IgD-negative memory B cell (primary cell): ENCODE results near the gene LZTS3. TPM values are rescaled to one million over a fixed set of nuclear protein-coding genes. Genes with fewer than 3 reads are reported as not detected.
"Not testable (repeated sequence)": the region's sequence is repeated elsewhere in the genome, so short reads cannot be mapped to it uniquely, and the experiment has no call there.

ENCODE experiments used
- H3K27ac Mint-ChIP-seq, 3 donors: one replicate each; pipeline ENCODE4 v1.8.0; 2020 to 2022; ENCODE audit warnings: mild to moderate bottlenecking in 3 of 3, mixed read lengths in 3 of 3, moderate library complexity in 1 of 3
- H3K27me3 Mint-ChIP-seq: one replicate; pipeline ENCODE4 v1.8.0; 2021; ENCODE audit warnings: mixed read lengths
- H3K36me3 Mint-ChIP-seq: one replicate; pipeline ENCODE4 v1.8.0; 2020; ENCODE audit warnings: mild to moderate bottlenecking, mixed read lengths
- H3K4me1 Mint-ChIP-seq, 3 donors: one replicate each; pipeline ENCODE4 v1.8.0; 2020 to 2022; ENCODE audit warnings: mixed read lengths in 3 of 3, mild to moderate bottlenecking in 1 of 3
- H3K4me3 Mint-ChIP-seq, 4 donors: one replicate each; pipeline ENCODE4 v1.8.0; 2020 to 2022; ENCODE audit warnings: mild to moderate bottlenecking in 4 of 4, mixed read lengths in 4 of 4, moderate library complexity in 3 of 4
- H3K9me3 Mint-ChIP-seq, 3 donors: one replicate each; pipeline ENCODE4 v1.8.0; 2020 to 2021; ENCODE audit warnings: mixed read lengths in 3 of 3, mild to moderate bottlenecking in 1 of 3
- polyA plus RNA-seq: library from polyadenylated mRNA; unstranded; fragments of 300-500 nt; fragmentation: Illumina TruSeq; gene quantifications from one replicate; pipeline ENCODE4 v1.2.3, GENCODE V29; 2021

LZTS3 gene
- 0.45 TPM for polyA plus RNA-seq

DNA sequence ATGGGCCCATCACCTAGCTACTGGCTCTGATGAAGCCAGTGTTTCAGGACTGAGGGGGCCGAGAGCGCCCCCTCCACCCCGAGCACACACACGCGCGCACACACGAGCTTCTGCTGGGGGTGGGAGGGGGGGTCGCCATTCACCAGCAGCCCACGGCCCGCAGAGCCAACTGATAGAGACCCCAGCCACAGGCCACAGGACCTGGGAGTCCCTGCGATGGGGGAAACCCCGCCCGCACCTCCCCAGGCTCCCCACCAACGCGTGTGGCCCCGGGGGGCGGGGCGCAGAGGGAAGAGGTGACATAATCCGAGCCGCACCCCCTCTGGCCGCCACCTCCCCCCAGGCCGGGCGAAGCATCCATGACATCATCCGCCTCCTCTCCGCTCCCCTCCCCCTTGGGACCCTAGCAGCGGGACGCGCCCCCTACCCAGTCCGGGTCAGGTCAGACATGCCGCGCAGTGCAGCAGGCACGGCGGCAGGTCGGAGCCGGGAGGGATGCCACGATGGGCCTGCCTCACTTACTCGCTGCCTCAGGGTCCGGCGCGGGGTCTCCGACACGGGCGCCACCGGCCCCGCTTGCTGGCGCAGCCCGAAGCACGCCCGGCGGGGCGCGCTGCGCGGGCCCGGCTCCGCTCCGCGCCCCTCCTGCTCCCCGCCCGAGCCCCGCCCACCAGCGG, at the start of gene LZTS3:
LZTS3 (minus strand) TSS at position 617 of the 677 bp plus-strand sequence. CDS start 6,386 bp downstream, outside the sequence.
- Mint-ChIP-seq H3K9me3 (no peaks in the 10 kb centered on the region), H3K36me3 (no peaks in the 10 kb centered on the region), H3K27me3 (peaks cover 31% of the 10 kb centered on the region), H3K4me1 (peaks cover 6 to 11% (median 6%) of the 10 kb centered on the region in 3 donors), H3K4me3 (peak within 1 kb of the TSS; percentile 82 to 92 (median 88)), H3K27ac (peak within 1 kb of the TSS in 2 of 3 donors; percentile 43 to 85)

- no peak overlapping the region for H3K27ac Mint-ChIP-seq
- no peak overlapping the region for H3K4me3 Mint-ChIP-seq
- H3K4me1 Mint-ChIP-seq = peaks cover 9 to 19% (median 18%) of the 10 kb centered on the region in 3 donors
- no peaks in the 10 kb centered on the region for H3K36me3 Mint-ChIP-seq
- H3K27me3 Mint-ChIP-seq = no peaks in the 10 kb centered on the region
- H3K9me3 Mint-ChIP-seq = no peaks in the 10 kb centered on the region
These were observed 48.3 kb upstream of the LZTS3 start for GRCh38 chr20:3221398-3222226.

- Mint-ChIP-seq H3K27ac (no peak overlapping the region), H3K4me3 (no peak overlapping the region)
These were observed 45.1 kb upstream of the LZTS3 start for GRCh38 chr20:3218307-3218988.

GRCh38 chr20:3215359-3215917, 42.1 kb upstream of the LZTS3 start:
- not testable (repeated sequence) for H3K4me1 Mint-ChIP-seq, H3K27ac Mint-ChIP-seq, H3K4me3 Mint-ChIP-seq, H3K27me3 Mint-ChIP-seq, H3K9me3 Mint-ChIP-seq, H3K36me3 Mint-ChIP-seq

More at GRCh38 chr20:3218307-3218988, 45.1 kb upstream of the LZTS3 start:
- H3K27me3 Mint-ChIP-seq = no peaks in the 10 kb centered on the region
- H3K9me3 Mint-ChIP-seq = no peaks in the 10 kb centered on the region
- H3K36me3 Mint-ChIP-seq = no peaks in the 10 kb centered on the region
- peaks cover 9 to 13% (median 11%) of the 10 kb centered on the region in 3 donors for H3K4me1 Mint-ChIP-seq

DNA sequence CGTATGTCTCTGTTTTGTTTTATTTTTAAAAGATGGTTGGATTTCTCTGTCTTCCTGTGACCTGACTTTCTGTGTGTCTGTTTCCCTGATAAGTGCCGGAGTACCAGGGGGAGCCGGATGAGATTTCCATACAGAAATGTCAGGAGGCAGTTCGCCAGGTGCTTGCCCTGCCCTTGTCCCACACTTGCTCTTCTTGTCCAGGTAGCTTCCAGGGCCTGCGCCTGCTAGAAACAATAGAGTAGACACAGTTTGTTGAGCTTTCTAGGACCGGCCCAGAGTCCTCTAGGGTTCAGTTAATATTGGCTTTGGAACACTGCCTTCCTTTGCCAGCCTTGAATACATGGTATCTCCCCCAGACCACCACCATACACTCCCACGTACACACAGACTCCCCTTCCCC, 39.9 kb upstream of the LZTS3 start:
- no peaks in the 10 kb centered on the region for H3K27me3 Mint-ChIP-seq
- peak overlapping the region in 1 of 4 donors; percentile 72 for H3K4me3 Mint-ChIP-seq
- H3K27ac Mint-ChIP-seq = no peak overlapping the region
- H3K9me3 Mint-ChIP-seq = no peaks in the 10 kb centered on the region
- H3K4me1 Mint-ChIP-seq = peaks cover 10 to 13% (median 13%) of the 10 kb centered on the region in 3 donors
- H3K36me3 Mint-ChIP-seq = peaks cover 1% of the 10 kb centered on the region

DNA sequence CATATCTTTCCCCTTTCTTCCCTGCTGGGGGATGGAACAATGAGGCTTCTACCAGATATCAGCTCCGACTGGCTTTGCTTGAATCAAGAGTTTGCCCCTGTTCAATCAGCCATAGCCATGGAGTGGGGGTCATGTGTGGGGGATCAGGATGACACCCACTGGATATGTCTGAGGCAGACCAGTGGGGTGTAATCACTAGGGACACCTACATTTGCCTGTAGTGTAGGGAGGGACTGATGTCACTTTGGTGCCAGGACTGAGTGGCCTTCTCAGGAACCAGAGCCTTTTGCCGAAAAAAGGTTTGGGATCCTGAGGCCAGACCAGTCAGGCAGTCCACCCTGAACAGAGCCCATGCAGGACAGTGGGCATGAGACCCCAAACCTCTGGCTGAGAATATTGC, 37.0 kb upstream of the LZTS3 start:
- Mint-ChIP-seq H3K27me3 (no peaks in the 10 kb centered on the region), H3K27ac (peak overlapping the region in 1 of 3 donors; percentile 59), H3K9me3 (no peaks in the 10 kb centered on the region), H3K36me3 (peaks cover 1% of the 10 kb centered on the region), H3K4me1 (peaks cover 10 to 13% (median 13%) of the 10 kb centered on the region in 3 donors), H3K4me3 (peak overlapping the region; percentile 88 to 99 (median 98))

DNA sequence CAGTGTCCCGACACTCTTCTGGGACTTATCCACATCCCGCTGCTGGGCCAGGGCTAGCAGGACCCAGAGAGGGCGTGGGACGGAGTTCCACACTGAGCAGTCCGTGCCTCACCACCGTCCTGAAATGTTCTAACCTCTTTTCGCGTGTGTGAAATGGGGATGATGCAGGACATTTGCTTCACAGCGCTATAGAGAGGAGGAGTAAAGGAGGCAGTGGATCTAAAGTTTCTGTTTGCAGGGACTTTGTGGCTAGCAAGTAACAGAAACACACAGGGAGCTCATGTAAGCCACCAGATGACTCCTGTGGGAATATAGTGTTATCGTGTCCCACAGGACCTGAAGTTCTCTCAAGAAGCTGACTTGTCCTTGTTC, 36.6 kb upstream of the LZTS3 start:
- H3K4me3 Mint-ChIP-seq = peak overlapping the region; percentile 88 to 99 (median 98)
- no peaks in the 10 kb centered on the region for H3K9me3 Mint-ChIP-seq
- no peaks in the 10 kb centered on the region for H3K27me3 Mint-ChIP-seq
- peaks cover 1% of the 10 kb centered on the region for H3K36me3 Mint-ChIP-seq
- H3K4me1 Mint-ChIP-seq = peaks cover 10 to 13% (median 13%) of the 10 kb centered on the region in 3 donors
- H3K27ac Mint-ChIP-seq = peak overlapping the region in 2 of 3 donors; percentile 36 to 94

DNA sequence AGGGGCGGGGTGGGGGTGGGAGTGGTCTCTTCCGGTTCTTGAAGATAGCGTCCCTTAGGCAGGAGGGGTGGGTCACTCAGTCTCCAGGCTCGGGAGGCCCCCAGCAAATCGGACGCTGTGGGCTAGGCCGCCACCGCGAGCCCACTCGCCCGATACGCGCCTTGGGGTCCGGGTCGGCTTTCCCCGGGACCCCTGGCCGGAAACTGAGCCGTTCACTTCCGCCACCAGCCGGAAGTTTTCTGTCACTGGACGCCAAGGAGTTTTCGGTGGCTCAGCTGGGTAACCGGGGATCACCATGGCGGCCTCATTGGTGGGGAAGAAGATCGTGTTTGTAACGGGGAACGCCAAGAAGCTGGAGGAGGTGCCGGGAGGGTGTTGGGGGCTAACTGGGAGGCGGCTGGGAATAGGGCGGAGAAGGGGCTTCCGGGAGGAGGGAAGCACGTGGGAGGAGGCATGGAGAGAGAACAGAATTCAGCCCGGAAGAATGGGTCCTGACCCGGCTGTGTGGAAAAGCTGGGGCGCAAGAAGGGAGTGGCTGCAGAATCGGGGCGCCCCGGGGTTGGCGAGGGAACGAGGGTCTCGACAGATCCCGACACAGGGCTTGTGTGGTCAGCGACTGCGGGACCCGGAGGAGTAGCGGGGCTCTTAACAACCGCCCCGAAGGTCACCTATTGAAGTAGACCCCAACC, 36.1 kb upstream of the LZTS3 start, which contains the start of gene ITPA:
ITPA (plus strand) TSS at position 242 of the 689 bp plus-strand sequence; CDS start at position 296, 54 bp downstream.
- Mint-ChIP-seq H3K9me3 (no peaks in the 10 kb centered on the region), H3K27ac (peak within 1 kb of the TSS; percentile 36 to 97 (median 94)), H3K4me3 (peak within 1 kb of the TSS; percentile 88 to 99 (median 98)), H3K27me3 (no peaks in the 10 kb centered on the region), H3K36me3 (peaks cover 3% of the 10 kb centered on the region), H3K4me1 (peaks cover 13 to 15% (median 15%) of the 10 kb centered on the region in 3 donors)

GRCh38 chr20:3208786-3209256, 35.5 kb upstream of the LZTS3 start:
- Mint-ChIP-seq H3K27me3 (no peaks in the 10 kb centered on the region), H3K27ac (peak overlapping the region; percentile 36 to 97 (median 94)), H3K36me3 (peaks cover 3% of the 10 kb centered on the region), H3K9me3 (no peaks in the 10 kb centered on the region), H3K4me1 (peaks cover 14 to 17% (median 16%) of the 10 kb centered on the region in 3 donors), H3K4me3 (peak overlapping the region; percentile 88 to 99 (median 98))

GRCh38 chr20:3204124-3204794, 30.9 kb upstream of the LZTS3 start, which contains the start of gene DDRGK1:
Gene DDRGK1, minus strand, starts transcription at chr20:3204682. Its CDS starts 55 bp downstream, at chr20:3204627.
- Mint-ChIP-seq H3K4me1 (peaks cover 12 to 15% (median 12%) of the 10 kb centered on the region in 3 donors), H3K27me3 (no peaks in the 10 kb centered on the region), H3K9me3 (no peaks in the 10 kb centered on the region), H3K4me3 (peak within 1 kb of the TSS; percentile 93 to 98 (median 96)), H3K36me3 (peaks cover 4% of the 10 kb centered on the region), H3K27ac (peak within 1 kb of the TSS; percentile 93 to 96 (median 94))

GRCh38 chr20:3203315-3204123, 30.2 kb upstream of the LZTS3 start:
- Mint-ChIP-seq H3K4me3 (peak overlapping the region; percentile 93 to 98 (median 96)), H3K27me3 (no peaks in the 10 kb centered on the region), H3K9me3 (no peaks in the 10 kb centered on the region), H3K27ac (peak overlapping the region; percentile 93 to 96 (median 94)), H3K36me3 (peaks cover 4% of the 10 kb centered on the region), H3K4me1 (peaks cover 7 to 10% (median 8%) of the 10 kb centered on the region in 3 donors)

- Mint-ChIP-seq H3K36me3 (peaks cover 4% of the 10 kb centered on the region), H3K4me1 (peaks cover 6 to 10% (median 6%) of the 10 kb centered on the region in 3 donors), H3K27ac (no peak overlapping the region), H3K4me3 (peak overlapping the region; percentile 8 to 68 (median 60)), H3K27me3 (no peaks in the 10 kb centered on the region), H3K9me3 (no peaks in the 10 kb centered on the region)
These were observed 29.6 kb upstream of the LZTS3 start for GRCh38 chr20:3202965-3203314.
